Liver (tissue), 3 donors: ENCODE results near the gene SLC22A31.

Source experiments
- EGR1 ChIP-seq, 2 donors: IDR thresholded peaks; 2 replicates each; pipeline ENCODE4 v1.6.1; 2016 to 2018; ENCODE audit warnings: antibody characterized with exemption in 2 of 2, low read depth in 2 of 2
- GABPA ChIP-seq, 2 donors: IDR thresholded peaks in 1 of 2; conservative IDR thresholded peaks in 1 of 2; 2 replicates each; pipeline ENCODE4 v1.6.1; 2016; ENCODE audit warnings: antibody characterized with exemption in 2 of 2, mild to moderate bottlenecking in 1 of 2, moderate library complexity in 1 of 2
- HNF4A ChIP-seq, 2 donors: conservative IDR thresholded peaks; 2 replicates each; pipeline ENCODE4 v1.6.1; 2016; ENCODE audit warnings: antibody characterized with exemption in 2 of 2, mild to moderate bottlenecking in 2 of 2
- RAD21 ChIP-seq, 2 donors: IDR thresholded peaks; 2 replicates each; pipeline ENCODE4 v1.6.1; 2016; ENCODE audit warnings: antibody characterized with exemption in 2 of 2, mild to moderate bottlenecking in 2 of 2
- SP1 ChIP-seq: IDR thresholded peaks from 2 replicates; pipeline ENCODE4 v1.6.1; 2018; ENCODE audit warnings: antibody characterized with exemption, mild to moderate bottlenecking
- YY1 ChIP-seq: IDR thresholded peaks from 2 replicates; pipeline ENCODE4 v1.6.1; 2016; ENCODE audit warnings: antibody characterized with exemption, mild to moderate bottlenecking
- TF ChIP-seq, protein P1 (sequence below): fragments of 150-350 bp; IDR thresholded peaks from 2 replicates; pipeline ENCODE4 v1.5.1; 2017; ENCODE audit warnings: improper control_type of control experiment, low read depth, low read length; ENCODE audit not compliant: missing input control
- TF ChIP-seq, protein P2 (sequence below): IDR thresholded peaks from 2 replicates; pipeline ENCODE4 v1.6.1; 2016; ENCODE audit warnings: antibody characterized with exemption, mild to moderate bottlenecking
- TF ChIP-seq, protein P3 (sequence below): IDR thresholded peaks from 2 replicates; pipeline ENCODE4 v1.6.1; 2016; ENCODE audit warnings: antibody characterized with exemption
- donor health status: healthy.
- donor health status: healthy.

DNA sequence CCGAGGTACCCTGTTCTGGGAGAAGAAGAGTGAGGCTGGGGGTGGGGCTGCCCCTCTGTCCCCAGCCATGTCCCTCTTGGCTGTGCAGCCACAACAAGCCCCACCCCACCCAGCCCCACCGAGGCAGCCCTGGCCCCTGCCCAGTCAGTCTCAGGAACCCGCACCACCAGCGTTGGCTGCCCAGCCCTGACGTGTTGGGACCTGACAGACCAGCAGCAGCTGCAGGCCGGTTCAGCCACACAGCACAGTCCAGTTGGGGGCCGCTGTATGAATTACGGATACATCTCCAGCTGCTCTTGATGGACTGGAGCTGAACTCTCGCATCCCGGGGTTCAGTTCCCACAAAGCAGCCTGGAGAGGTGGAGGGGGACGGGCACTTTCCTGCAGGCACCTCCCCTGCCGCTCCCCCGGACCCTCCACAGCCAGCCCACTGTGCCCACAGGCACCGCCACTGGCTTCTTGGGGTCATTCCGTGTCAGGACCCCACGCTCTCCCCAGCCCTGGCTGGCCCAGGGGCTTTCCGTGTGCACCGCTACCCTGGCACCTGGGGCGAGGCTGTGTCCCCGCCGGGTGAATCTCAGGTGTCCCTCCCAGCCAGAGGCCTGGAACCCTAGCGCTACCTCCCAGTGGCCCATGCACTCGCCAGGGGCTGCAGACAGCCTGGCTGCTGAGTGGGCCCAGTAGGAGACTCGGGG lies 21.7 kb downstream of the SLC22A31 start:
- TF ChIP-seq HNF4A (conservative IDR thresholded peaks at IDR 0.05) (no peak), SP1 (no peak), YY1 (no peak), RAD21 (IDR thresholded peaks at IDR 0.05) (no peak), GABPA (IDR thresholded peaks at IDR 0.05 in 1 of 2, conservative IDR thresholded peaks at IDR 0.05 in 1 of 2) (no peak), EGR1 (IDR thresholded peaks at IDR 0.05; ENCODE audit: low read depth in 2 of 2) (no peak)
- TF ChIP-seq, protein P1, sequence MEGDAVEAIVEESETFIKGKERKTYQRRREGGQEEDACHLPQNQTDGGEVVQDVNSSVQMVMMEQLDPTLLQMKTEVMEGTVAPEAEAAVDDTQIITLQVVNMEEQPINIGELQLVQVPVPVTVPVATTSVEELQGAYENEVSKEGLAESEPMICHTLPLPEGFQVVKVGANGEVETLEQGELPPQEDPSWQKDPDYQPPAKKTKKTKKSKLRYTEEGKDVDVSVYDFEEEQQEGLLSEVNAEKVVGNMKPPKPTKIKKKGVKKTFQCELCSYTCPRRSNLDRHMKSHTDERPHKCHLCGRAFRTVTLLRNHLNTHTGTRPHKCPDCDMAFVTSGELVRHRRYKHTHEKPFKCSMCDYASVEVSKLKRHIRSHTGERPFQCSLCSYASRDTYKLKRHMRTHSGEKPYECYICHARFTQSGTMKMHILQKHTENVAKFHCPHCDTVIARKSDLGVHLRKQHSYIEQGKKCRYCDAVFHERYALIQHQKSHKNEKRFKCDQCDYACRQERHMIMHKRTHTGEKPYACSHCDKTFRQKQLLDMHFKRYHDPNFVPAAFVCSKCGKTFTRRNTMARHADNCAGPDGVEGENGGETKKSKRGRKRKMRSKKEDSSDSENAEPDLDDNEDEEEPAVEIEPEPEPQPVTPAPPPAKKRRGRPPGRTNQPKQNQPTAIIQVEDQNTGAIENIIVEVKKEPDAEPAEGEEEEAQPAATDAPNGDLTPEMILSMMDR, result no peak
- TF ChIP-seq, protein P2, sequence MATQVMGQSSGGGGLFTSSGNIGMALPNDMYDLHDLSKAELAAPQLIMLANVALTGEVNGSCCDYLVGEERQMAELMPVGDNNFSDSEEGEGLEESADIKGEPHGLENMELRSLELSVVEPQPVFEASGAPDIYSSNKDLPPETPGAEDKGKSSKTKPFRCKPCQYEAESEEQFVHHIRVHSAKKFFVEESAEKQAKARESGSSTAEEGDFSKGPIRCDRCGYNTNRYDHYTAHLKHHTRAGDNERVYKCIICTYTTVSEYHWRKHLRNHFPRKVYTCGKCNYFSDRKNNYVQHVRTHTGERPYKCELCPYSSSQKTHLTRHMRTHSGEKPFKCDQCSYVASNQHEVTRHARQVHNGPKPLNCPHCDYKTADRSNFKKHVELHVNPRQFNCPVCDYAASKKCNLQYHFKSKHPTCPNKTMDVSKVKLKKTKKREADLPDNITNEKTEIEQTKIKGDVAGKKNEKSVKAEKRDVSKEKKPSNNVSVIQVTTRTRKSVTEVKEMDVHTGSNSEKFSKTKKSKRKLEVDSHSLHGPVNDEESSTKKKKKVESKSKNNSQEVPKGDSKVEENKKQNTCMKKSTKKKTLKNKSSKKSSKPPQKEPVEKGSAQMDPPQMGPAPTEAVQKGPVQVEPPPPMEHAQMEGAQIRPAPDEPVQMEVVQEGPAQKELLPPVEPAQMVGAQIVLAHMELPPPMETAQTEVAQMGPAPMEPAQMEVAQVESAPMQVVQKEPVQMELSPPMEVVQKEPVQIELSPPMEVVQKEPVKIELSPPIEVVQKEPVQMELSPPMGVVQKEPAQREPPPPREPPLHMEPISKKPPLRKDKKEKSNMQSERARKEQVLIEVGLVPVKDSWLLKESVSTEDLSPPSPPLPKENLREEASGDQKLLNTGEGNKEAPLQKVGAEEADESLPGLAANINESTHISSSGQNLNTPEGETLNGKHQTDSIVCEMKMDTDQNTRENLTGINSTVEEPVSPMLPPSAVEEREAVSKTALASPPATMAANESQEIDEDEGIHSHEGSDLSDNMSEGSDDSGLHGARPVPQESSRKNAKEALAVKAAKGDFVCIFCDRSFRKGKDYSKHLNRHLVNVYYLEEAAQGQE, result no peak
- TF ChIP-seq, protein P3, sequence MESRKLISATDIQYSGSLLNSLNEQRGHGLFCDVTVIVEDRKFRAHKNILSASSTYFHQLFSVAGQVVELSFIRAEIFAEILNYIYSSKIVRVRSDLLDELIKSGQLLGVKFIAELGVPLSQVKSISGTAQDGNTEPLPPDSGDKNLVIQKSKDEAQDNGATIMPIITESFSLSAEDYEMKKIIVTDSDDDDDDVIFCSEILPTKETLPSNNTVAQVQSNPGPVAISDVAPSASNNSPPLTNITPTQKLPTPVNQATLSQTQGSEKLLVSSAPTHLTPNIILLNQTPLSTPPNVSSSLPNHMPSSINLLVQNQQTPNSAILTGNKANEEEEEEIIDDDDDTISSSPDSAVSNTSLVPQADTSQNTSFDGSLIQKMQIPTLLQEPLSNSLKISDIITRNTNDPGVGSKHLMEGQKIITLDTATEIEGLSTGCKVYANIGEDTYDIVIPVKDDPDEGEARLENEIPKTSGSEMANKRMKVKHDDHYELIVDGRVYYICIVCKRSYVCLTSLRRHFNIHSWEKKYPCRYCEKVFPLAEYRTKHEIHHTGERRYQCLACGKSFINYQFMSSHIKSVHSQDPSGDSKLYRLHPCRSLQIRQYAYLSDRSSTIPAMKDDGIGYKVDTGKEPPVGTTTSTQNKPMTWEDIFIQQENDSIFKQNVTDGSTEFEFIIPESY, result no peak
